Measurements from ENCODE around the gene ACTN4.

DNA sequence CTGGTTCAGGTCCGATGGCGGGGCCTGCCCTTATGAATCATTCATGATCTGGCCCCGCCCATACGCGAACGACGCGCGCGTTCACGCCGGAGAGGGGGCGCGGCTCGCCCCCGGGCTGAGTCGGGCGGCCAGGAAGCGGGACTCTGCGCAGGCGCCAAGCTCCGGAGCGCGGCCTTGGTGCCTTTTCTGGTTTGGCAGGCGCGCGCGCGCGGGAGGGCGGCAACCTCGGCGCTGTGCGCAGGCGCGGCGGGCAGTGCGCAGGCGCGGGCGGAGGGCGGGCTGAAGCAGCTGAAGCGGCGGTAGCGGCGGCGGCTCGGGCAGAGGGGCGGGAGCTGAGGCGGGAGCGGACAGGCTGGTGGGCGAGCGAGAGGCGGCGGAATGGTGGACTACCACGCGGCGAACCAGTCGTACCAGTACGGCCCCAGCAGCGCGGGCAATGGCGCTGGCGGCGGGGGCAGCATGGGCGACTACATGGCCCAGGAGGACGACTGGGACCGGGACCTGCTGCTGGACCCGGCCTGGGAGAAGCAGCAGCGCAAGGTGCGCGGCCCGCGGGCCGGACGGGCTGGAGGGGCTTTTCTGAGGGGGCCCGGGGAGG, at the start of gene ACTN4:
- TF ChIP-seq CTCF (IDR thresholded peaks at IDR 0.05) (peak in 2 of 4 experiments; percentile 4 to 30), POLR2A (IDR thresholded peaks at IDR 0.05) (peak; percentile 100)
